Erythroblast (primary cell): Measurements from ENCODE around the gene SRSF5.

Experiments
- DNase-seq, 2 experiments: peaks; one replicate each; lab custom pipeline; 2025; lab: John Stamatoyannopoulos, UW
- GATA1 ChIP-seq: IDR thresholded peaks from 2 replicates; pipeline ENCODE4 v1.6.1; 2011; ENCODE audit warnings: low read depth, mild to moderate bottlenecking, control low read depth, low read length, moderate library complexity
- POLR2A ChIP-seq: IDR thresholded peaks from 2 replicates; pipeline ENCODE4 v1.6.1; 2011; ENCODE audit warnings: mild to moderate bottlenecking, low read length

Gene SRSF5

DNA sequence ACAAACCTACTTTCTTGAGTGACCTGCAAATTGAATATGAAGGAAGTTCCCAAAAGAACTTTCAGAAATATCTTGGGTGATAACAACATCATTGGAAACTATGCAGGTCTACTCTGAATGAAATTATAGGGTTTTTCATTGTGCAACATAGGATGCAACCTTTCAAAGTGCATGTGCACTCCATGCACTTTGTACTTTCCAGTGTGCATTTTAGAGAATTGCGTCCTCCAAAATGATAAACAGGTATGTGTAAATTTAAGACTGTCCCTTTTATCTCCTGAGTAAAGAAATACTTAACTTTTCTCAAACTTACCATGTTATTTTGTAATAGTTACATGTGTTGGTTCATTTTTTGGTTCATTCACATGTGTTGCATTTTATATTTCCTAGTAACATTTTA lies 13.2 kb downstream of the SRSF5 start:
- TF ChIP-seq GATA1: no peak
- TF ChIP-seq POLR2A: no peak
- DNase-seq: no peak

DNA sequence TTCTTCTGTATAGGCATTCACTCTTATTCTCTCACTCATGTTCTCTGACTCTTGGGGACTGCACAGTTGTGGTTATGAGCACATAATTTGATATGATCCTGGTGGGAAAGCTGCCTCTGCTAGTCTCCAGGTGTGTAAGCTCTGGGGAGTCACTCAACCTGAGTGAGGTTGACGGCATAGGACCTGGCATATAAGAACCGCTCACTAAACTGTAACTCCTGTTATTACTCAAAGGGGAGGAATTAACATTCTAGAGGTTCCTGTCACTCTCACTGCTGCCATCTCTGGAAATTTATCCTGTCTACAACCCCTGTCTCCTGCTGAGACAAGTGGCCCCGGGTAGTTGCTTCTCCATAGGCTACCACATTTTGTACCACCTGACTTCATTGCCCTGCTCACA lies 14.0 kb downstream of the SRSF5 start:
- DNase-seq: no peak
- TF ChIP-seq POLR2A (no peak), GATA1 (no peak)

DNA sequence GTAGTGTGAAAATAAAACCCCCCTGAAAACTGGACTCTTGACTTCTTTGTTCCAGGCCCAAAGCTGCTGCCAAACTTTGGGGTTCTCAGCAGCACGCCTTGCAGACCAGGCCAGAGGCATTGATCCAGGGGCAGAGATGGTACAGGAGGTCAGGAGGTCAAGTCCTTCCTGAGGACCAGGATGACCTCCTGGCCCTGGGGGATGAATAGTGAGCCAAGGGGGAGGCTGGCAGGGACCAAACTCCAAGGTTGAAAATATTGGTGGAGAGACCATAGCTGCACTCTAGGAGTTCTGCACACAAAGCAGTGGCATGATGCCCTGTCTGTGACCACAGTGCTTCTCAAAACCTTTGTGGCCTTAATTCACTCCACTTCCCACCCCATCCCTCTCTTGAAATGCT lies 18.0 kb downstream of the SRSF5 start:
- no peak for TF ChIP-seq GATA1
- TF ChIP-seq POLR2A: no peak
- DNase-seq: no peak

DNA sequence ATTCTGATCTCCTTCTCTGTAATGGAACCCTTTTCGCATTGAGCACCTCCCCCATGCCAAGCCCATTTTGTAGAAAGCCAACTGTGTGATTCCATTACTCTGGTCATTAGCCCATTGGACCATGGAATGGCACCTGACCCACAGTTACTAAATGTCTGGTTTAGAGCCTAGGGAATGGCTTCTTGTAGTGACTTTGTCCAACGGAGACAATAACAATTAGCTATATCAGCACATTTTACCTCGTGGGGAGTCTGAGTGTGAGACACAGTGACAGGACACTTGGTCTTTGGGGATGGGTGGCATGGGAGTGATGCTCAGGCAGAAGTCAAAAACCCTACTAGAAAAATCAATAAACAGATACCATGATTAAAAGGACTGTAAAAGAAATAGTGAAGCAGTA lies 19.7 kb downstream of the SRSF5 start:
- TF ChIP-seq GATA1 (no peak), POLR2A (no peak)
- DNase-seq: no peak

DNA sequence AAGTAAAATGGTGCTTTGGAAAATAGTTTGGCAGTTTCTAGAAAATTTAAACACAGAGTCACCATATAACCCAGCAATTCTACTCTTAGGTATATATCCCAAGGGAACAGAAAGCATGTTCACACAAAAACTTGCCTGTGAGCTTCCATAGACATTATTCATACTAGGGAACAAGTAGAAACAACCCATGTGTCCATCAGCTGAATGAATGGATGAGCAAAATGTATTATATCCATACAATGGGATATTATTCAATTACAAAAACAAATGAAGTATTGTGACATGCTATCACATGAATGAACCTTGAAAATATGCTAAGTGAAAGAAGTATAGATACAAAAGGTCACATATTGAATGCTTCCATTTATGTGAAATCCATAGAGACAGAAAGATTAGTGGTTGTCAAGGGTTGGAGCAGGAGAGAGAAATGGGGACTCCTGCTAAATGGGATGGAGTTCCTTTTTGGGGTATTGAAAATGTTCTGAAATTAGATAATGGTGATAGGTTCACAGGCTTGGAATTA lies 22.2 kb downstream of the SRSF5 start:
- TF ChIP-seq POLR2A: no peak
- no peak for TF ChIP-seq GATA1
- no peak for DNase-seq

DNA sequence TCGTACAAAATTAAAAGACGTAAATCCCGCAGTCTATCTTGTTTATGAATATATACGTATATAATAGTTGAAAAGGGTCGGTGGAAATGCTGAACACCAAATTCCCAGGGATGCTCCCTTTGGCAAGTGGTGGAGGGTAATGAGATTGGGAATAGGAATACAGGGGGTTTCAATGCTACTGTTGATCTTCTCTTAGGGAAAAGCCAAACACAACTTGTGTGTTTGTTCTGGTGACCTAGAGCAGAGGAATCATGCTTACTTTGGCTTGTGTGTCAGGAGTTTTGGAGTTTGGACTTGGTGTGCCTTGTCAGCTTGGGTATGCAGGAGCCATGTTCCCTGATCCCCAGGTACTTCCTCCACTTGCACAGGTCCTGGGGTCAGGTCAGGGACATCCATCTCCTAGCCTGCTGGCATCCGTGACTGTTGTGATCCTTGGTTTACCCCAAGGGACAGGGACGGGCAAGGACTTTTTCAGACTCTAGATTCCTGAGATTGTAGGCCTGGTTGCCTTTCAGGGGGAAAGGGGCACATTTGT lies 26.0 kb downstream of the SRSF5 start:
- DNase-seq: no peak
- TF ChIP-seq GATA1 (no peak), POLR2A (no peak)

DNA sequence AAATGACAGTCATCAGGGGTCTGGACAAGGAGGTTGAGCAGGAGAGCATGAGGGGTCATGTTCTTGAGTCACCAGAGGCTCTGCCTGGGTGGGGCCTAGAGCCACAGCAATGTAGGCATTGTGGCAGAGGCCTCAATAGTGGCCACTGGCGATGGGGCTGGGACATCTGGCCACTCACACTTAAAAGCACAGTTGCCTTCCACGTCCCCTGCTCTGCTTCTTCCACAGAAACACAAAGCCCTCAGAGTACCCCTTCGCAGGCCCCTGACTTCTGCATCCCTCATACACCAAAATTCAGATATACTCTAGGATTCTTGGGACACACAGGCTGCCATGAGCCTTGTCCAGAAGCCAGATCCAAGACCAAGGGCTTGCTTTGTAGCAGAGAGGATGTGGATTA lies 27.8 kb downstream of the SRSF5 start:
- no peak for TF ChIP-seq POLR2A
- no peak for TF ChIP-seq GATA1
- no peak for DNase-seq

DNA sequence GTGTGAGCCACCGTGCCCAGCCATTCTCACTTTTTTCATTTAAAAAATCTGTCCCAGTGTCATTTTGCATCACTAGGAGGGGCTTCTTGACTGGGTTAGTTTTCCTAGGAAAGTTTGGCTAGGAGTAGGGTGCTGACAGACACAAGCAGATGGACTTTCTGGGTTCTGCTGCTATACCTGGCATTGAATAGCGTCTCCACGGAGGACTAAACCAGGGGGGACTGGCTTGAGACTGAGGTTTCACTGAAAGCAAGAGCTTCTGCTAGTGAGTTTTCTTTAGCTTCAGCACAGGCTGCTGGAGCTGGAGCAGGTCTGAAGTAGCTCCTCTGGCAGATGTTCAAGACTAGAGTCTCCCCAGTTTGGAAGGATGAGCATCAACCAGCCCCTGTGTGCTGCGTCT lies 28.7 kb downstream of the SRSF5 start:
- no peak for TF ChIP-seq GATA1
- TF ChIP-seq POLR2A: no peak
- no peak for DNase-seq

DNA sequence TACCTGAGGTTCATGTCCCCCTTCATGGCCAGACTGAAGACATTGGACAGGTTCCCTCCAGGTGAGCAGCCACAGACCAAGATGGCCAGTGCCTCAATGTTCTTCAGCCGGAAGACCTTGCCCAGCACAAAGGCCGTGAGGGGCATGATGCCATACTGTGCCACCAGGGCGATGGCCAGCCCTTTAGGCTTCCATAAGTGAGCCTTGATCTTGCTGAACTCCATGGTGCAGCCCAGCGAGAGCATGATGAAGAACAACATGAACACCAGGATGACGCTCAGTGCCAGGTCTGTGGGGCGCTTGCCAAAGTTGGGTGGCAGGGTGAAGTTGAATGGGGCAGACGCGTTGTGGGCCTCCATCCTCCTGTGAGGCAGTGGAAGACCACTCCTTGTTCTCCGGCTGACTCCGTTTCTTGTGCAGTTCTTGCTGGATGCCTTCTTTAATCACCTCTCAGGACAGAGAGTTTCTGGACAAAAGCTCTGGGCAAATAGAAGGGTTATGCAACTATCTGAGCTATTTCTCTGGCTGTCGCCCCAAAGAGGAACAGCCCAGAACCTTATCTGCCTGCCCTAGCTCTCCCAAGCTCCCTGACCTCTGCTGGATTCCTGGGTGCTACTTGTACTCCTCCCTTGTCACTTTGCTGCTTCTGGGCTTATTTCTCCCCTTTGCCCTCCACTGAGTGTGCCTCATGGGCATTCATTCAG lies 30.0 kb downstream of the SRSF5 start, which contains the start of gene SLC10A1:
TSS of gene SLC10A1 (minus strand) at position 445 of the 704 bp plus-strand sequence. CDS start at position 359, 86 bp downstream.
- no peak for DNase-seq
- TF ChIP-seq POLR2A (no peak), GATA1 (no peak)

DNA sequence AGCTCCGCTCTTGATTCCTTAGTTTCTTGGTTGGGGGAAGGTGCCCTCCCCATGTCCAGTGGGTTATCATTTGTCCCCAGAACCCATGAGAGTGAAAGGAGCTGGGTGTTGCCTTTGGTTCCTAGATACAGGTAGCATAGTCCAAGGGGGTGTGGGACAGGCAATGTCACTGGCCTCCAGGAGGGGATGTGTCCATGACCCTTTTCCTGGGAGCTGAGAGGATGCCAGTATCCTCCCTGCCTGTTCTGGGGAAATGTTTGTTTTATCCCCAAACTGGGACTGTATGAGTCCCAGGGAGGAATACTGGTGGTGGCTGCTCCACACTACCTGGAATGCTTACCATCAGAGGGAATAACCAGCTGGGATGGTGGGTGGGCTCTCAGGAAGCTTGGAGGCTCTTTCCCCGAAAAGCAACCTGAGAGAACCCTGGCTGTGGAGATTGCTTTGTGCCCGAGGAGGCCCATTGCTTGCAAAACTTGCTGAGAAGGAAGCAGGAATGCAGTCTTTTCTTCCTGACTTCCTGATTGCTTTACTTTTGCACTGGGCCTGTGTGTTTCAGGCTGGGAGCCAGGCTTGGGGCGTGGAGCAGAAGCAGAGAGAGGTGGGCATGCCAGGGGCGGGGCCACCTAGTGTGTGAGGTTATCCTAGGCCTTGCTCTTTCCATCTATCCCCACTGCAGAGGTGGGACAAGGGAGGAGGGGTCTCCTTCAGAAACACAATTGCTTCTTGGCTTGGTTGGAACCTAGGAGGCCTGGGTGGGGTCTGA lies 30.8 kb downstream of the SRSF5 start:
- no peak for DNase-seq
- no peak for TF ChIP-seq POLR2A

DNA sequence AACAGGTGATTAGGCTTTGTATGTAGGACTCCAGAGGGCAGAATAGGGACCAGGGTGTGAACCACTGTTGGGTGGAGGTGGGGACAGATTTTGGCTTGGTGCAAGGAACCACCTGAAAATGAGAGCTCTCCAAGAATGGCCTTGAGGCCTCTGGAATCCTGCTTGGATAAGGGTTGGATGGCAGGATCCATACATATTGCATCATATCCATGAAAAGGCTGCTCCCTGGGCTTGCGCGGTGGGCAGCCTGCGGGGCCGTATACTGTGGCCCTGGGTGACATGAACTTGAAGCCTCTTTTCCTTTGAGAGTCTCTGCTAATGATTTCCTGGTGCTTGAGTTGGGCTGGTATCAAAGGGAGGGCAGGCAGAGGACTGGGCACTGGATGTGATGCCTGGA lies 31.4 kb downstream of the SRSF5 start:
- no peak for DNase-seq
- no peak for TF ChIP-seq GATA1
- TF ChIP-seq POLR2A: no peak

DNA sequence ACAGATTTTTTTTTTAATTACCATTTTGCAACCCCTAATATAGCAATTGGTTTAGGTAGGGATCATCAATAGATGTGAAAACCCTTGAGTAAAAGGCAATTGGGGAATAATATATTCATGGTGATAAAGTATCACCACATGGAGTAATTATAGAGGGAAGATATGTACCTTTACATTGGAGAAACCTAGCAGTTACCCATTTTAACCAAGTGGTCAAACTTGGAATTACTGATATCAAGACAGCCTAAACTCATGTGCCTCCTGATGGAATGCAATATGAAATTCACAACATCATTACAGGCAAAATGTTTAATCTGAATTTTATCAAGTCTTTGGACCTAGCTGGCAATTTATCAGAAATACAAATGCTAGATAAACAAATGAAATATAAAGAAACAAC lies 36.8 kb downstream of the SRSF5 start:
- DNase-seq: no peak
- no peak for TF ChIP-seq GATA1
- TF ChIP-seq POLR2A: no peak

DNA sequence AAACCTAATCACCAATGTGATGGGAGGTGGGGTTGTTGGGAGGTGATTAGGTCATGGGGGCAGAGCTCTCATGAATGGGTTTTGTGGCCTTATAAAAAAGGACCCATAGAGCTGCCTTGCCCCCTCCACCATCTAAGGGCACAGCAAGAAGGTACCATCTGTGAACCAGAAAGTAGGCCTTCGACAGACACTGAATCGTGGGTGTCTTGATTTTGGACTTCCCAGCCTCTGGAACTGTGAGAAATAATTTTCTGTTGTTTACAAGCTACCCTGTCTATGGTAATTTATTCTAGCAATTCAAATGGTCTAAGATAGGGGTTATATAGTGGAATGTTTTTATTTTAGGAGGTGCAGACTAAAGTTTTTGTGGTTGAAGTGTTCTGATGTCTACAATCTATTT lies 38.0 kb downstream of the SRSF5 start:
- TF ChIP-seq POLR2A (no peak), GATA1 (no peak)
- no peak for DNase-seq

DNA sequence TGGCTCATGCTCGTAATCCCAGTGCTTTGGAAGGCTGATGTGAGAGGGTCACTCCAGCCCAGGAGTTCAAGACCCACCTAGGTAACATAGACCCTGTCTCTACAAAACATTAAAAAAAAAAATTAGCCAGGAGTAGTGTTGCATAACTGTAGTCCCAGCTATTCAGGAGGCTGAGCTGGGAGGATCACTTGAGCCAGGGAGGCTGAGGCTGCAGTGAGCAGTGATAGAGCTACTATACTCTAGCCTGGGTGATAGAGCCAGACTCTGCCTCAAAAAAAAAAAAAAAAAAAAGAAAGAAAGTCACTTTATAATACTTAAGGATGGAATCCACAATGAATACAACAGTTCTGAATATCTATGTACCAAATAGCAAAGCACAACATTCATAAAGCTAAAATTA lies 40.2 kb downstream of the SRSF5 start:
- TF ChIP-seq GATA1 (no peak), POLR2A (no peak)
- DNase-seq: no peak
